Measurements from ENCODE around the gene SCLT1.

DNA sequence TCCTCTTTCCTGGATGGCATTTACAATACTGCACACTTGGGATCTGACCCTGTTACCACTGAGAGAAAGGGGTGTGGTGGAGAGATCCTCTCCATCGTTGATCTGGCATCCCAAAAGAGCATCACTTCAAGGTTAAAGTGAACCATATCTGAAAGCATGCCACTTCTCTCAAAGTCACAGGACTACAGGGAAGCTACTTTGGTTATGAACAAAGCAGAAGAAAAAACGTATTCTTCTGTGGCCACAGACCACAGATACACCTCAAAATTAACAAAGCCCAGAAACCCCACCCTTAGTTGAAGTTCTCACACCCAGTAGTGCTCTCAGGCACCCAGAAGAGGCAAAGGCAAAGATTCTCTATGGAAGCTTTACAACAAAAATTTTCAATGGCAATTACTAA, 175.6 kb downstream of the SCLT1 start:
- TF ChIP-seq, protein P1, sequence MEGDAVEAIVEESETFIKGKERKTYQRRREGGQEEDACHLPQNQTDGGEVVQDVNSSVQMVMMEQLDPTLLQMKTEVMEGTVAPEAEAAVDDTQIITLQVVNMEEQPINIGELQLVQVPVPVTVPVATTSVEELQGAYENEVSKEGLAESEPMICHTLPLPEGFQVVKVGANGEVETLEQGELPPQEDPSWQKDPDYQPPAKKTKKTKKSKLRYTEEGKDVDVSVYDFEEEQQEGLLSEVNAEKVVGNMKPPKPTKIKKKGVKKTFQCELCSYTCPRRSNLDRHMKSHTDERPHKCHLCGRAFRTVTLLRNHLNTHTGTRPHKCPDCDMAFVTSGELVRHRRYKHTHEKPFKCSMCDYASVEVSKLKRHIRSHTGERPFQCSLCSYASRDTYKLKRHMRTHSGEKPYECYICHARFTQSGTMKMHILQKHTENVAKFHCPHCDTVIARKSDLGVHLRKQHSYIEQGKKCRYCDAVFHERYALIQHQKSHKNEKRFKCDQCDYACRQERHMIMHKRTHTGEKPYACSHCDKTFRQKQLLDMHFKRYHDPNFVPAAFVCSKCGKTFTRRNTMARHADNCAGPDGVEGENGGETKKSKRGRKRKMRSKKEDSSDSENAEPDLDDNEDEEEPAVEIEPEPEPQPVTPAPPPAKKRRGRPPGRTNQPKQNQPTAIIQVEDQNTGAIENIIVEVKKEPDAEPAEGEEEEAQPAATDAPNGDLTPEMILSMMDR (IDR thresholded peaks at IDR 0.05): no peak
- no peak for TF ChIP-seq POLR2AphosphoS5 (IDR thresholded peaks at IDR 0.05)

All from gastroesophageal sphincter (tissue), 3 donors.